GM06990 (cell line): ENCODE measurements around the gene PYGL.

Experiments
- DNase-seq: peaks from one replicate; pipeline ENCODE4 v3.0.0-alpha.2; 2011; ENCODE audit not compliant: insufficient read length; ENCODE audit errors: extremely low read depth
- H3K27me3 ChIP-seq: replicated peaks from 2 replicates; pipeline ENCODE4 v1.6.0; 2011; ENCODE audit warnings: low read length; ENCODE audit not compliant: control insufficient read depth, insufficient read depth
- H3K36me3 ChIP-seq: 2 replicates; pipeline ENCODE4 v1.5.1; 2011; ENCODE audit warnings: low read length; ENCODE audit not compliant: control insufficient read depth, insufficient read depth
- H3K4me3 ChIP-seq: replicated peaks from 2 replicates; pipeline ENCODE4 v1.5.1; 2011; ENCODE audit warnings: low read depth, mild to moderate bottlenecking, control low read depth, low read length
- CTCF ChIP-seq: IDR thresholded peaks from 2 replicates; pipeline ENCODE4 v1.5.1; 2011; ENCODE audit warnings: low read length, control low read depth, mild to moderate bottlenecking, inconsistent platforms; ENCODE audit not compliant: insufficient read depth, poor library complexity, severe bottlenecking

The PYGL gene

DNA sequence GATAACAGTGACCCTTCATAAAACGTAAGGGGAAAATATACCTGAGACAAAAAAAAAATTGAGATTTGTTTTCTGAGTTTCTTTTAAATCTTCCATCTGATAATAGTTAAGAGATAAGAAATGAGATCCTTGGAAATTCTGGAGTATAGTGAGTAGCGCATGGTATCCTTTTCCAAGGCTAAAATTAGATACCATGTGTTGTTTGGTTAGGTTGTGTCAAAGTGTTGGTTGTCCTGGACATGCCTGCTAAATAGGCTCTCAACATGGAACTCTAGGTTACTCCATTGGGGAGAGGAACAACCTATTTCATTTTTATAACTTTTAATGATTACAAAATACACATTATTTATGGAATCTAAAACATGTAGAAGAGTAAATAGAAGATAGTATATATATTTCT lies 14.8 kb downstream of the PYGL start:
- TF ChIP-seq CTCF, result no peak
- Histone ChIP-seq H3K4me3 (no peak overlapping the region), H3K27me3 (no peaks in the 10 kb centered on the region), H3K36me3 (no peaks in the 10 kb centered on the region)
- DNase-seq, result no peak

DNA sequence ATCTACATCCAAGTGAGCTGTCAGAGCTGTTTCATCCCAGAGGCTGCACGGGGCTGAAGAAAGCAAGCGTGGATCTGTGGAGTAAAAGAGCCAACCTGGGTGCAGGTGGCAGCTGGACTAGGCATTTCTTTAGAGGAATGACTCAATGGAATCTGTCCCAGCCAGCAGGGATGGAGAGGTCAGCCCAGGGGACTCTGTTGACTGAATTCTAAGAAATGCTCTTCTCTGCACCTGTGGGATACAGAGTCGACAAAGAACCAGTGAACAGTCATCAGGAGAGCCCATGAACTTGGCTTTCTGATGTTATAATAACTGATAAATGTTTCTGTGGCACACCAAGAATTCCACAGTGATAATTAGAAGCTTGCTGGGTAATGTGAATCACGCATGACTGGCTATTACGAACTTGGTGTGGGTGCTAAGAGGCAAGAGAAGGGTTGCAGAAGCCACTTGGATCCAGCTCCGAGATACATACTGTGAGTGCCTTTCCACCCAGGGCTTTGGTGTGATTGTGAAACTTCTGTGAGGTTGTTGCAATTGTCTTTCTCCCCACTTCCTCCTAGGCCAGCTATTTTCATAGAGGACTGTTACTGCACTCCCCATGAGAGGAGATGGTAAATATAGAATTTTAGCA lies 16.2 kb downstream of the PYGL start:
- Histone ChIP-seq H3K4me3 (no peak overlapping the region), H3K36me3 (no peaks in the 10 kb centered on the region), H3K27me3 (no peaks in the 10 kb centered on the region)
- DNase-seq, result no peak
- no peak for TF ChIP-seq CTCF

- Histone ChIP-seq H3K27me3 (no peaks in the 10 kb centered on the region), H3K4me3 (no peak overlapping the region), H3K36me3 (no peaks in the 10 kb centered on the region)
- DNase-seq, result no peak
- no peak for TF ChIP-seq CTCF
Observed at GRCh38 chr14:50926851-50927386, 17.4 kb downstream of the PYGL start.

DNA sequence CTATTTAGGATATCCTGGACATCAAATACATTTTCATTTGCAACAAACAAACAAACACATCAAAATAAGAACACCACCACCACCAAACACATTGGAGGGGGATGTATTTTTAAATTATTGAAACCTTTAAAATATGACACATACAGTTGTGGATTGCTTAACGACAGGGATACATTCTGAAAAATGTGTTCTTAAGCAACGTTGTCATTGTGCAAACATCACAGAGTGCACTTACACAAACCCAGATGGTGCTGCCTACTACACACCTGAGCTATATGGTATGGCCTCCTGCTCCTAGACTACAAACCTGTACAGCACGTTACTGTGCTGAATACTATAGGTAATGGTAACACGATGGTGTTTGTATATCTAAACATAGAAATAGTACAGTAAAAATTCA lies 19.4 kb downstream of the PYGL start:
- TF ChIP-seq CTCF, result no peak
- no peaks in the 10 kb centered on the region for H3K27me3 ChIP-seq
- no peak for DNase-seq
- no peak overlapping the region for H3K4me3 ChIP-seq
- no peaks in the 10 kb centered on the region for H3K36me3 ChIP-seq

- DNase-seq, result no peak
- H3K36me3 ChIP-seq, result no peaks in the 10 kb centered on the region
- TF ChIP-seq CTCF, result no peak
- H3K27me3 ChIP-seq, result no peaks in the 10 kb centered on the region
- no peak overlapping the region for H3K4me3 ChIP-seq
Observed at GRCh38 chr14:50924236-50924635, 20.0 kb downstream of the PYGL start.

DNA sequence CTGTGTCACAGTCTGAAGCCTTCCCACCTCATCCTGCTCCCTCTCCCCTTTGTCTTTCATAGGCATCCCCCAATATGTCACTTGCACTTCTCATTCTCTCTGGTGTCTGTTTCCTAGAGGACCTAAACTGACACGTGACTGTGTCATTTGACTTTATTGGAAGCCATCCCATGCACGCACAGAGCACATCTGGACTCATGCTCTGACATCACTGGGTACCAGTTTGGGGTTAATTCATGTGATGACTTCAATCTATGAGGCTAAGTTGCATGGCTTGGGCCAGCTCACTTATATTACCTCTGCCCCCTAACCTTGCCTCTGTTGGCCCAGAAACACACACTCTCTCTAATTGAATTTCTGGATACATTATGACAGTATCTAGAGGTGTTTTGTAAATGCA lies 21.5 kb downstream of the PYGL start:
- no peaks in the 10 kb centered on the region for H3K36me3 ChIP-seq
- no peak overlapping the region for H3K4me3 ChIP-seq
- no peak for DNase-seq
- H3K27me3 ChIP-seq, result no peaks in the 10 kb centered on the region
- TF ChIP-seq CTCF, result no peak
